Body of pancreas (tissue), 4 donors: ENCODE data around the gene ATP2C2. TPM values are rescaled to one million over a fixed set of nuclear protein-coding genes. Genes with fewer than 3 reads are reported as not detected.

Experiments
- ATAC-seq: fragments of 150-250 bp; one replicate; pipeline ENCODE4 v1.9.1; 2016
- DNase-seq, 4 donors: peaks; one replicate each; pipeline ENCODE4 v3.0.0-alpha.2; 2019
- H3K27ac ChIP-seq, 4 donors: fragments of 200-600 bp; sonication (generic); 1 replicate in 3 of 4; 2 replicates in 1 of 4; pipeline versions ENCODE4 v1.5.1 to v1.6.1; 2016 to 2019; ENCODE audit warnings: mild to moderate bottlenecking in 1 of 4, mixed read lengths in 1 of 4, moderate library complexity in 1 of 4
- H3K27me3 ChIP-seq, 2 donors: fragments of 200-600 bp; sonication (generic); one replicate each; pipeline ENCODE4 v1.6.0; 2016; ENCODE audit warnings: mild to moderate bottlenecking in 1 of 2
- H3K36me3 ChIP-seq, 2 donors: fragments of 200-600 bp; sonication (generic); replicated peaks in 1 of 2; 2 replicates each; pipeline ENCODE4 v1.5.1; 2016; ENCODE audit warnings: low read depth in 2 of 2; ENCODE audit not compliant: insufficient read depth in 1 of 2
- H3K4me1 ChIP-seq: fragments of 200-600 bp; sonication (generic); one replicate; pipeline ENCODE4 v1.6.0; 2016
- H3K4me3 ChIP-seq, 2 donors: fragments of 200-600 bp; sonication (generic); 1 replicate in 1 of 2; 2 replicates in 1 of 2; pipeline ENCODE4 v1.5.1; 2016 to 2019
- H3K9me3 ChIP-seq, 3 donors: fragments of 200-600 bp; sonication (generic); 1 replicate in 2 of 3; 2 replicates in 1 of 3; pipeline ENCODE4 v1.5.1; 2016
- POLR2A ChIP-seq, 3 donors: fragments of 450-650 bp; IDR thresholded peaks; one replicate each; pipeline ENCODE4 v1.6.1; 2016; ENCODE audit warnings: antibody characterized with exemption in 3 of 3, mild to moderate bottlenecking in 2 of 3
- WGBS, 2 donors: methylation state at CpG; one replicate each; pipeline ENCODE4 v1.1.5; 2017; 5-methylcytosine and 5-hydroxymethylcytosine counted together
- intact Hi-C: fragments of 100-400 bp; cut with DNase I; formaldehyde crosslinking; loops from one replicate; pipeline ENCODE4 v1.15.1; 2023
- total RNA-seq, 2 donors: library from RNA; depleted of rRNA; stranded (reverse); fragments of >200 nt; gene quantifications; one replicate each; pipeline ENCODE4 v1.1.0, GENCODE V29; 2016
- TF ChIP-seq, protein P1 (sequence below), 7 experiments: fragments of 450-650 bp in 4 of 7; fragments of 200-600 bp in 3 of 7; sonication (generic) in 3 of 7; IDR thresholded peaks; one replicate each; pipeline ENCODE4 v1.5.1; 2016 to 2019; ENCODE audit warnings: antibody characterized with exemption in 7 of 7

ATP2C2 gene
- total RNA-seq, 2 donors from 2014 or later, result 2.1 to 18.1 TPM

DNA sequence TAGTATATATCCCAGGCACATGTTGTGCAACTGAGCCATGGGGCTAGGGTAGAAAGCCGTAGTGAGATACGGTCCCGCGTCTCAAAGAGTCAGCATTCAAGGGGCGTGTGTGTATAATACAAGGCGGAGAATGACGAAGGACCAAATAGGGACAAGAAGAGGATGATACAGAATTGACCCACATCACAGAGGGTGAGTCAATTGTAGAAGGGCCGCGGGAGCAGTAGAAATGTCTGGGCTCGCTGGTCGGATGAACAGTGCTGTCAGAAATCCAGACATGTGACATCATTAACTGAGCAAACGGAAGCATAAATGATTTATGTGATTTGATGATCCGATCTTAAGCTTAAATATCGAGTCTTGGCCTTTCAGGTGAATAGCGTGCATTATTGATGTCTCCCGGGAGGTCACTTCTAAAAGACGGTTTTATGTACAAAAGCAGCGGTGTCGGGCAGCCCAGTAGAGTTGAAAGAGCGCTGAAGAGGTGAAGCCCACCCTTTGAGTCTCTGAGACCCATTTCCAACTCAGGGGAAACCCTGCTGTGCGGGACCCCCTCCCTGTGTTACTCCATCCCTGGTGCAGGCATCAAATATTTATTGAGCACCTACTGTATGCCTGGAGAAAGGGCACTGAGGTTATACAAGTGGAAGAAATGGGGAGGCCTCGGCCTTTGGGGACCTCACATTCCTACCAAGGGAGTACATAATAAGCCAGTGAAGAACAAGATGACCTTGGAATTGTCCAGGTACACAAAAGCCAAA, 45.1 kb downstream of the ATP2C2 start:
- TF ChIP-seq, protein P1, sequence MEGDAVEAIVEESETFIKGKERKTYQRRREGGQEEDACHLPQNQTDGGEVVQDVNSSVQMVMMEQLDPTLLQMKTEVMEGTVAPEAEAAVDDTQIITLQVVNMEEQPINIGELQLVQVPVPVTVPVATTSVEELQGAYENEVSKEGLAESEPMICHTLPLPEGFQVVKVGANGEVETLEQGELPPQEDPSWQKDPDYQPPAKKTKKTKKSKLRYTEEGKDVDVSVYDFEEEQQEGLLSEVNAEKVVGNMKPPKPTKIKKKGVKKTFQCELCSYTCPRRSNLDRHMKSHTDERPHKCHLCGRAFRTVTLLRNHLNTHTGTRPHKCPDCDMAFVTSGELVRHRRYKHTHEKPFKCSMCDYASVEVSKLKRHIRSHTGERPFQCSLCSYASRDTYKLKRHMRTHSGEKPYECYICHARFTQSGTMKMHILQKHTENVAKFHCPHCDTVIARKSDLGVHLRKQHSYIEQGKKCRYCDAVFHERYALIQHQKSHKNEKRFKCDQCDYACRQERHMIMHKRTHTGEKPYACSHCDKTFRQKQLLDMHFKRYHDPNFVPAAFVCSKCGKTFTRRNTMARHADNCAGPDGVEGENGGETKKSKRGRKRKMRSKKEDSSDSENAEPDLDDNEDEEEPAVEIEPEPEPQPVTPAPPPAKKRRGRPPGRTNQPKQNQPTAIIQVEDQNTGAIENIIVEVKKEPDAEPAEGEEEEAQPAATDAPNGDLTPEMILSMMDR (IDR thresholded peaks at IDR 0.05), result no peak
- TF ChIP-seq POLR2A (IDR thresholded peaks at IDR 0.05), result no peak
- Histone ChIP-seq H3K36me3 (no peaks in the 10 kb centered on the region), H3K4me3 (no peak overlapping the region), H3K4me1 (no peaks in the 10 kb centered on the region), H3K9me3 (no peaks in the 10 kb centered on the region), H3K27me3 (no peaks in the 10 kb centered on the region), H3K27ac (no peak overlapping the region)
- ATAC-seq (no peak), DNase-seq (no peak)
- intact Hi-C loops, result no loop called here
- WGBS, 2 donors, result 84 to 87% methylated on average over 22 of the region's 22 CpGs

DNA sequence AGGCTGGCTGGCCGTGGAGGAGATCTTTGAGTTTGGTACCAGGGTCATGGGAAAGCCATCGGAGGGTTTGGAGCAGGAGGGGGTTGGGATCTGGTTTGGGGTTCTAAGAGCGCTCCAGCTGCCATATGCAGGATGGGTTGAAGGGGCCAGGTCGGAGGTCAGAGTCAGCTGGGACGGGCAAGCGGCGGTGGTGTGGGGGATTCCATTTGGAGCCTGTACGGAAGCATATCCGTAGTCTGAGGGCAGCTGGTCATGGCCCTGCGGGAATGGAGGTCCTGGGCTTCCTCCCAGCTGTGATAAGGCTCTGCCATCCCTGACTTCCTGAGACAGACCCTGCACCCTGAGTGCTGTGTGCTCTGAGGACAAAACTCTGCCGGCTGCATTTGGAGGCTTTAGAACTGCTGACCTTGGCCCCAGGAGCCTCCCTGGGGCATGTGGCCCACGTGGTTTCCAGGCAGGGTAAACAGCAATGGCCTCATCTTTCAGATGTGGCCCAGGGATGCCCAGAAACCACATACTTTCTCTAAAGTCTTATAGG, 46.5 kb downstream of the ATP2C2 start:
- DNase-seq, result no peak

DNA sequence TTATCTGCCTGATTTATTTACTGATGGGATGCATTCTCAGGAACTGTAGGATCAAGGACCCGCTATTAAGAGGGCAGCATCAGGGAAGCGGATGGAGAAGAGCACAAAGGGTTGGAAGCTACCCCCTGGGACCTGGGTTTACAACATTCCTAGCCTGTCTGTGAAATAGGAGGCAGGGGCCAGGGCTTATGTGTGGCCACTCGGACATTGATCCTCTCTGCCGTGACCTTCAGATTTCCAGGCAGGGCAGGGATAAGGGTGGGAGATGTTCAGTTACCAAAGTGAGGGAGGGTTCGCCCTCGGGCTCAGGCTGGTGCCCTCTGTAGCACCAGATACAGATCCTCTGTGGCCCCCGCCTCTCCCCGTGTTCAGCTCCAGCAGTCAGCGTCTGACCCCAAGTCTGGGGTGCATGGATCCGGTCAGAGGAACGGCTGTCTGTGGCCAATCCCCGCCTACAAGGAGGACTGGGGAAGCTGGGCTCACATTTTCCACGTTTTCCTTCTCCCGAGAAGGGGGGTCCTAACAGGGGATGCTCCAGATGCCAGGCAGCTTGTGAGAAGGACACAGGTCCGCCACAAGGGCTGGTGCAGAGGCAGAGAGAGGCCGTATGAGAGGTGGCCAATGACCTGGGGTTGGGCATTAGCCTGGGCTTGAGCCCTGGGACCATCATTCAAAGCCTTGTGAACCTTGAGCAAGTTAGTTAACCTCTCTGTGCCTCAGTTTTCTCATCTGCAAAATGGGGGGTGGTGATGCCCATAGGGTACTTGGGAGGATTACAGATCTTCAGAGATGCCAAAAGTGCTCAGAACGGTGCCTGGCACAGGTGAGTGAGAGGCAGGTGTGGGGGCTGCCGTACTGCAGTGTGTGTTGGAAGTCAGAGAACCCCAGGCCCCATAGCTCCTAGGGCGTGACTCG, 48.3 kb downstream of the ATP2C2 start:
- WGBS, 2 donors, result 51 to 56% methylated on average over 19 to 20 of the region's 20 CpGs
- no peak for ATAC-seq
- Histone ChIP-seq H3K9me3 (no peaks in the 10 kb centered on the region), H3K36me3 (no peaks in the 10 kb centered on the region), H3K4me3 (no peak overlapping the region), H3K4me1 (no peaks in the 10 kb centered on the region), H3K27me3 (no peaks in the 10 kb centered on the region), H3K27ac (no peak overlapping the region)
- TF ChIP-seq, protein P1 (IDR thresholded peaks at IDR 0.05), result no peak
- no peak for TF ChIP-seq POLR2A (IDR thresholded peaks at IDR 0.05)
- intact Hi-C loops, result no loop called here
- no peak for DNase-seq

More for the DNA sequence above, 46.5 kb downstream of the ATP2C2 start:
- Histone ChIP-seq H3K4me3 (no peak overlapping the region), H3K27ac (no peak overlapping the region), H3K36me3 (no peaks in the 10 kb centered on the region), H3K9me3 (no peaks in the 10 kb centered on the region), H3K4me1 (no peaks in the 10 kb centered on the region), H3K27me3 (no peaks in the 10 kb centered on the region)
- WGBS, 2 donors, result 47 to 50% methylated on average over 11 to 12 of the region's 12 CpGs
- intact Hi-C loops, result no loop called here
- no peak for TF ChIP-seq POLR2A (IDR thresholded peaks at IDR 0.05)
- TF ChIP-seq, protein P1 (IDR thresholded peaks at IDR 0.05), result no peak
- ATAC-seq, result no peak

DNA sequence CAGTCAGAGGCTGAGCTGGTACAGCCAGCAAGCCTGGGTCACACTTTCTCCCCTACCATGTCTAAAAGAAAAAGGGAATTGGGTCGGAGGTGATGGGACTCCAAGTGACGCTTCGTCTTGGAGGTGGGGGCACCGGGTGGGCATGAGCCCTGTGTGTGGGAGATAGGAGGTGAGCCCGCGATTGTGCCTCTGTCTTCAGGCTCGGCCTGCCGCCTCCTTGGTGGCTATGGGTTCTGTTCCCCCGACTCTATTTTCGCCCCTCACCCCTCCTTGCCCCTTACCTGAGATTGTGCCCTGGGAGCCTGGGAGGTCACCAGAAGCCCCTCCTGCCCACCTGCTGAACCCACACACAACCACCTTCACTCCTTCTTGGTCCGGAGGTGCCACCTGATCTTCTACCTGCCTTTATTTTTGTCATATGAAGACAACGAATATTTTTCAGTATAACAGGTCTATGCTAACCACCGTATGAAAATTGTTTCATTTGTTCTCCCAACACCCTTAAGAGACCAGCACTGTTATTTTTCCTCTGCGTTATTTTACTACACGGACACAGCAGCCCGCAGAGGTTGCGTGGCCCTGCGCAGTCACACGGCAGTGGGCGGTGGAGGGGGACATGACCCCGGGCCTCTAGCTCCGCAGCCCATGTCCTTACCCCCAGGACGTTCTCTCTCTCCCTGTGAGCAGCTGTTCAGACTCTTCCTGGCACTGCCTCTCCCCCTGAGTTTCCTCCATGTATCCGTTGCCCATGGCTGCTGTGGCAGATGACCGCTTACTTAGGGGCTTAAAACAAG, 49.9 kb downstream of the ATP2C2 start:
- intact Hi-C loops, result no loop called here
- Histone ChIP-seq H3K4me1 (no peaks in the 10 kb centered on the region), H3K4me3 (no peak overlapping the region), H3K27me3 (no peaks in the 10 kb centered on the region), H3K27ac (no peak overlapping the region), H3K9me3 (peaks cover 0 to under 1% (median 0%) of the 10 kb centered on the region in 3 donors), H3K36me3 (no peaks in the 10 kb centered on the region)
- WGBS, 2 donors, result 79 to 81% methylated on average over 25 of the region's 25 CpGs
- DNase-seq (no peak), ATAC-seq (no peak)
- TF ChIP-seq, protein P1 (IDR thresholded peaks at IDR 0.05), result no peak
- TF ChIP-seq POLR2A (IDR thresholded peaks at IDR 0.05), result no peak
